IMR-90 (cell line): Measurements from ENCODE around the gene SWI5.

Experiments
- BHLHE40 ChIP-seq: fragments of 150-350 bp; IDR thresholded peaks from 2 replicates; pipeline ENCODE4 v1.6.1; 2016; ENCODE audit warnings: mild to moderate bottlenecking, low read depth, low read length
- CEBPB ChIP-seq: IDR thresholded peaks from 2 replicates; pipeline ENCODE4 v1.6.1; 2012; ENCODE audit warnings: low read depth, low read length, improper control_type of control experiment
- CTCF ChIP-seq: conservative IDR thresholded peaks from 2 replicates; pipeline ENCODE4 v1.5.1; 2012; ENCODE audit warnings: mild to moderate bottlenecking, low read depth, low read length, improper control_type of control experiment
- ELK1 ChIP-seq: fragments of 150-350 bp; IDR thresholded peaks from 2 replicates; pipeline ENCODE4 v1.6.1; 2016; ENCODE audit warnings: low read depth, mild to moderate bottlenecking, low read length, moderate library complexity, borderline replicate concordance
- FOS ChIP-seq: fragments of 150-350 bp; IDR thresholded peaks from 2 replicates; pipeline ENCODE4 v1.6.1; 2016; ENCODE audit warnings: low read depth, low read length
- MAFK ChIP-seq: IDR thresholded peaks from 2 replicates; pipeline ENCODE4 v1.6.1; 2012; ENCODE audit warnings: low read depth, low read length, improper control_type of control experiment
- MAZ ChIP-seq: IDR thresholded peaks from 2 replicates; pipeline ENCODE4 v1.6.1; 2012; ENCODE audit warnings: low read depth, mild to moderate bottlenecking, low read length, improper control_type of control experiment, moderate library complexity, borderline replicate concordance
- NFE2L2 ChIP-seq: fragments of 150-350 bp; IDR thresholded peaks from 2 replicates; pipeline ENCODE4 v1.6.1; 2016; ENCODE audit warnings: low read depth, mild to moderate bottlenecking, low read length
- POLR2A ChIP-seq: IDR thresholded peaks from 2 replicates; pipeline ENCODE4 v1.6.1; 2012; ENCODE audit warnings: mild to moderate bottlenecking, low read depth, low read length
- RAD21 ChIP-seq: IDR thresholded peaks from 2 replicates; pipeline ENCODE4 v1.6.1; 2012; ENCODE audit warnings: low read length, improper control_type of control experiment
- RFX5 ChIP-seq: IDR thresholded peaks from 2 replicates; pipeline ENCODE4 v1.8.0; 2012; ENCODE audit warnings: low read depth, mild to moderate bottlenecking, low read length, moderate library complexity
- SMC3 ChIP-seq: fragments of 150-350 bp; IDR thresholded peaks from 2 replicates; pipeline ENCODE4 v1.6.1; 2016; ENCODE audit warnings: low read depth, mild to moderate bottlenecking, antibody characterized with exemption, low read length, moderate library complexity
- USF2 ChIP-seq: fragments of 150-350 bp; IDR thresholded peaks from 2 replicates; pipeline ENCODE4 v1.6.1; 2017; ENCODE audit warnings: mild to moderate bottlenecking, antibody characterized with exemption, low read length, low read depth

- TF ChIP-seq CTCF (no peak), POLR2A (no peak), BHLHE40 (no peak), USF2 (no peak), CEBPB (no peak), ELK1 (no peak), RAD21 (no peak), MAFK (no peak), SMC3 (no peak), NFE2L2 (no peak), MAZ (no peak), RFX5 (no peak), FOS (no peak)
Observed at GRCh38 chr9:128298535-128299482, 22.7 kb downstream of the SWI5 start.
